Medulla oblongata (tissue), 1 donor: Measurements from ENCODE around the gene FRMD6.
A peak's percentile ranks its signal among the peaks of the same experiment; 100 is the strongest.
"Not testable (repeated sequence)": the region's sequence is repeated elsewhere in the genome, so short reads cannot be mapped to it uniquely, and the experiment has no call there.

ENCODE experiments used
- DNase-seq: peaks from one replicate; pipeline ENCODE4 v3.0.0-alpha.2; 2015; ENCODE audit errors: extremely low spot score

Gene FRMD6

DNA sequence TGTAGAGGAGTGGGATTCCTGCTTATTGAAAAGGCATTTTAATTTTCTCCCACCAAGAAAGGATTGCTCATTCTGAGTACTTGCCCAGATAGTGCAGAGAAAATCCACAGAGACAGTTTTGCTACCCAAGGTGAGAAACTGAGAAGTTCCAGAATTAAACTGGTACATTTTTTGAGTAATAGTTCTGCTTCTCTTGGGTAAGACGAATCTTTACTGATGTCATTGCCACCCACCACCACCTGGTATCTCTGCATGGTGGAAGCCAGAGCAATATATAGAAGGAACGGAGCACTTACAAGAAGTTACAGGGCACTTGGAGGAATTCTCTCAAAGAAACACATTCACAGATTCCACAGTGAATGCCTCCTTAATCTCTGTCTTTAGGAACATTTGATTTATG, 20.7 kb upstream of the FRMD6 start:
- DNase-seq = no peak

- DNase-seq = not testable (repeated sequence)
These were observed 18.4 kb upstream of the FRMD6 start for GRCh38 chr14:51633298-51633697.

- DNase-seq = no peak
These were observed 15.6 kb upstream of the FRMD6 start for GRCh38 chr14:51636109-51636508.

DNA sequence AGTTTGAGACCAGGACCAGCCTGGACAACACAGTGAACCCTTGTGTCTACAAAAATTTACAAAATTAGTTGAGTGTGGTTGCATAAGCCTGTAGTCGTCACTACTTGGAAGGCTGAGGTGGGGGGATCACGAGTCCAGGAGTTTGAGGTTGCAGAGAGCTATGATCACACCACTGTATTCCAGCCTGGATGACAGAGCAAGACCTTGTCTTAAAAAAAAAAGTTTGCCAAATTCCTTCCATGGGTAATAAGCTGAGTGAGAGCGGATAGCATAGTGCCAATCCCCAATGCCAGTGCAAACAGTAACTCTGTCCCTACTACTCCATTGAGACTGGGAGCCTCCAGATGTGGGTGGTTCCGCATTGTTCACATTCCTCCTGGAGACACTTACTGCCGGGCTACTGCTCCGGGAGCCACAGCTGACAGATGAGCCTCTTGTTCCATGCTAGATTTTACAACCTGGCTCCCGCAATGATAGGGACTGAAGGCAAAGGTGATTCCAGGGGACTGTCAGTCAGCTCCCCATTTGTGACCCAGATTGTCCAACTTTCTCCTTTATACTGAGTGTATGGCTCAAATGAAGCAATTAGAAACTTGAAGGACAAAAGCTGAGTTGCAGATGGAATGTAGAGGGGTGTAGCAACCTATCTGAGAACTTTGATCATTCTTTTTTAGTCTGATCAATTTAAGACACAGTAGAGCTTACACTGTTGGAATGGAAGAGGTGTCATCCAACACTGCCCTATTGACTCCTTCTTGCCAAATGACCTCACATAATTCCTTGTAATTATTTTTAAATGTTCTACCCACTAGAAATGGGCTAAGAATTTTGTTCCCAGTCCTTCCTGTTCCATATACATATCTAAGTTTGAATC, 13.4 kb upstream of the FRMD6 start:
- no peak for DNase-seq

GRCh38 chr14:51639668-51640316, 11.9 kb upstream of the FRMD6 start:
- DNase-seq = no peak

DNA sequence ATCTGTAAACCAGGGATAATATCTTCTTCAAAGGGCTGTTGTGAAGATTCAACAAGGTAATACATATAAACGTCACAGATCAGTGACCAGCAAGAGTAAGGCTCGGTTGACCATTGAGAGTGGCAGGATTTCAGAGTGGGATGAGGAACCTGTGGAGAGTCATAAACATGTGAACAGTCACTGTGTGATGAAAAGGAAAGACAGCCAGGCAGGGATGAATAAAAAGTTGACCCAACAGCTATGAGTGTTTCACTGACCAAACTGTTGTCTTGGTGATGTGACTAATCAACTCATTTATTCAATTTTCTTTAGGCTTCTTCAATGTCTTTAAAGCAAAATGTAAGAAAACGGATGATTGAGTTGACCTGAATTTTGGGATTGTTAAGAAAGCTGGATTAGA, 8.6 kb upstream of the FRMD6 start:
- DNase-seq = no peak

GRCh38 chr14:51644217-51644933, 7.3 kb upstream of the FRMD6 start:
- no peak for DNase-seq

DNA sequence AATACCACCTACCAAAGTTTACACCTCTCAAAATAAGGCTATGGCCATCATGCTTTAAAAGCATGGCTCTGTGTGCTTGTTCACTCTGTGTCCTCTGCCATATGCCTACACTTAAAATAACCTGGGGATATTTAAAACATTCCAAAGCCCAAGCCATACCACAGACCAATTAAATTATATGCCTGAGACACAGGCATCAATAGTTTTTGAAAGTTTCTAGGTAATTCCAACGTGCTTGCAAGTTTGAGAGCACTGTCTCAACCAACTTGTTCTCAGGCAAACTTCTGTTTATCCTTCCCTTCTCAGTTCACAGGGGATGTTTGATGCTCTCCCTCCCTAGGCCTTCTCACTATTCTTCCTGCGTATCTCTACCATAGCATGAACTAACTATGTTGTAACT, 3.4 kb upstream of the FRMD6 start:
- DNase-seq = no peak

GRCh38 chr14:51650716-51651387, 858 bp upstream of the FRMD6 start:
- DNase-seq = peak; percentile 28

DNA sequence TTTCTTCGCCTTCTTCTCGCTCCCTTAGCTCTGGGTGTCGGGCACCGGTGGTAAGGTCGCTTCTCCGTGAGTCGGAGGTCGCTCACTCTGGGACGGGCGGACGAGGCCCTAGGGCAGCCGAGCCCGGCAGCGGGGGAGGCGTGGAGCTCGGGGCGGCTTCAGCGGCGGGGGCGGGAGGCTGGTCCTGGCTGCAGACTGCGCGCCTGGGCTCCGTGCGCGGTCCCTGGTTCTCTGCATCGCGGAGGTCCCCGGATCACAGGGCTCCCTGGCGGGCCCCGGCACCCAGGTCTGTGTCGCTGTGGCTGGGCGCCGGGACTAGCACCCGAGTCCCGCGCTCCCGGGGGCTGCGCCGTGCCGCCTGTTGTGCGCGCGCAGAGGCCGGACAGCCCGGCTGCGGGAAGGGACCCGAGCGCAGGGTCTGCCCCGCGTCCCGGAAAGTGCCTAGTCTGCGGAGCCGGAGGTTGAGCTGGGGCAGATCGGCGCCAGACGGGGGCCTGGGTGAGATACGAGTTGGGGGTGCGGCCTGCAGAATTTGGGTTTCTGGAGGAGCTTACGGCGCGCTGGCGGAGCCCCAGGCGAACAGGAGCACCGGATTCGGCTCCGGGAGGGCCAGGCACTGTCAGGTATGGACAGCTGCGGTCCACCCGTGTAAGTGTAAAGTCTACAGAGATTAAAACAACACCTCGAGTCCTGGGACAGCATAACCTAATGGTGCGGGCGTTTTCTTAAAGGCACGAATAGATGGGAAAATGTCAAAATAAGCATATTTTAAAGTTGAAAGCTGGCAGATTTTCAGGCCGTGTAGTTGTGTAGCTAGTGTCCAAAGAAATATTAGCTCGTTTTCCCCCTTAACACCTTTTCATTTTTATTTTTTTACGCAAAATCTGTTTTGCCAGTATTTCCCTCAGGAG, 713 bp downstream of the FRMD6 start:
- DNase-seq = peak; percentile 35

DNA sequence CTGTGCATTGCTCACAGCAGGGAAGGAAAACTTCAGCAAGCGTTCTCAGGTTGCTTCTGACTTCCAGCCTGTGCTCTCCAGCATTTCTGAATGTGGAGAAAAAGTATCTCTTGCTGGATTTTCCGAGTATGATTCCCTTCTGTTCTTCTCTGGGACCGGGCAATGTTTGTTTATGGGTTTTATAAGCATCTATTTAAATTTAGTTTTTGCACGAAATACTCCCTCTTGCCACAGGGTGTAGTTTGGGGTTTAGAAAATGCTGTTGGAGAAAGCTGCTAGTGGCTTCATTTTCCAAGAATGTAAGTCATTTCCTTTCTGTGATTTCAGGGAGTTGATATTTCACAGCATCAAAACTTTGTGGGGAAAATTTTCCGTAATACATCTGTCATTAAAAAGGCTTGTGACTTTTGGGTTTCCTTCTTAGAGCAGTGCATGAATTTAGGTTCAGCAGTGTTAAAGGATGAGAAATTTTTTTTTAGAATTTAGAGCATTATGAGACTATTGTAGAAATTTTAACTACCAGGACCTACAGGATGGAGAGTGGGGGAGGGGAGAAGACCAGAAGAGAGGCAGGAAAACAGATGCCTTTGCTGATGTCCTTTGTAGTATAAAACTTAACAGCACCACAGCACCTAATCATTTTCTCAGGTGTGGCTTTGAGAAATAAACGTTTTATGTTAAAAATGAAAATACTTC, 1.5 kb downstream of the FRMD6 start:
- DNase-seq = peak; percentile 68

GRCh38 chr14:51653775-51654532, 2.2 kb downstream of the FRMD6 start:
- DNase-seq = no peak

DNA sequence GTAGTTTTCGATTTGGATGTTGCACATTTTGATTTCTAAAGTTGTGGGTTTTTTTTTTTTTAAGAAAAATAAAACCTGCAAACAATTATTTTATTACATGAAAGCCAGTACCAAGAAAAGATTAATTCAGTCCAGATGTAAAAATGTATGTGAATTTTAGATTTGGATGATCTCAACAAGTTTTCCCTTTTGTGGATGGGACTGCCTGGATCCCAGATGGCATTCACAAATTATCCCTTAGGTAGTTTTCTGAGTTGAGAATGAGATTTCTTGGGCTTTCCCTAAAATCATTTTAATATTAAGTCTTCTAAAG, 2.8 kb downstream of the FRMD6 start:
- DNase-seq = no peak

DNA sequence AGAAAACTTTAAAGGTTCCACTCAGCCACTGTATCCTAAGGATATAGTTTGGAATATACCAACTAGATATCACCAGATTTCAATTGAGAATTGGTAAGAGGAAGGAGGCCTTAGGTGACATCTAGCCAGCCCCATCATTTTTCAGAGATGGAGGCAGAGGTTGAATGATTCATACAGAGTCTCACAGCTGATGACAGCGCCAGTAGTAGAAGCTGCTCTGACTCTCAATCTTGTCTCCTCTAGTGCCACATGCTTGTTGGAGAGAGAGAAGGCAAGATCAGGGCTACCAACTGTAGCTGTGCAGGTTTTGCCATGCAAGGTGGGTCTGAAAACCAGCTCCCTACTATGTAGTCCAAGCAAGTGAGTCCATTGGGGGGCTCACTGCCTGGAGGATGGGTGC, 6.1 kb downstream of the FRMD6 start:
- no peak for DNase-seq

DNA sequence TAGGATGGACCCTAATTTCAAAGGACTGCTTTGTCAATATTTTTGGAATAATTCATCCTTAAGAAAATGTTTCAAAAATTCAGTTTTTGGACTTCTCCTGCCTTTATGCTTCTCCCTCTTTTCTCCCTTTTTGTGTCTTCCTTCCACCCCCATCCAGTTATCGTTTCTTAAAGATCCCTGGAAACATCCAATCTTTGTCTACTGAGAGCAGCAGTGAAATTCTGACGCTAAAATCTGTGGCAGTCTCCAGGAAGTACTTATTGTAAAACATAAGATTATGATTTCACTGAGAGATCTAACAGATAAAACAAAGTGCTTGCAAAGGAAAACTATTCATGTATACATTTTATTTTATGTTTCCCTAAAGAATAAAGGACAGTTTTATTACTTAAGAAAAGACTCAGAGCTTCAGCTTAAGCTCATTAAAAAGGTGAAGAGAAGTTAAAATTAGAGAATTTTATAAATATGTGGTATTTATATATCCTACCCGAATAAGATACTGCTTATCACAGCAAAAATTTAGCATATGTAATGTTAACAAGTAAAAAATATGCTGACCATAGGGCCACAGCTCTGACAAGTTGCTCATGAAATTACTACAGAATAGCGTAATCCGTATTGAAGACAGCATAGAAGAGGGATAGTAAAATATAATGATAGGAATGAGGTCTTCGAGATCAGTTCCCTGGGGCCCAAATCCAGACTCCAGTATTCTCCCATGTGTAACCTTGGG, 6.9 kb downstream of the FRMD6 start:
- DNase-seq = no peak

DNA sequence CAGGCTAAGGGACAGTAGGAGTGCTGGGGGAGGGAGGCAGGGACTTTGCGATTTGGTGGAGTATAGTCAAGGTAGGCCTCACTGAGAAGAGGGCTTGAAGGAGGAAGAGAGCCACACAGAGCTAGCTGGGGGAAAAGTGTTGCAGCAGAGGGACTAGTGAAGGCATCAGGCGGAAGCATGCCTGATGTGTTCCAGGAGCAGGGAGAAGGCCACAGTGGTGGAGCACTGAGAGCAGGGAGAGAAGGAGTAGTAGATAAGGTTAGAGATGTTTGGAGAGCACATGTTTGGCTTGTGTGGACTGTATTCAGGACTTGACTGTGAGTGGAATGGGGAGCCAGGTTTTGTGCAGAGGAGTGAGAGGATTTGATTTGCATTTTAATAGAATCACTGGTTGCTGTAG, 9.0 kb downstream of the FRMD6 start:
- no peak for DNase-seq

GRCh38 chr14:51661504-51661903, 9.8 kb downstream of the FRMD6 start:
- no peak for DNase-seq

DNA sequence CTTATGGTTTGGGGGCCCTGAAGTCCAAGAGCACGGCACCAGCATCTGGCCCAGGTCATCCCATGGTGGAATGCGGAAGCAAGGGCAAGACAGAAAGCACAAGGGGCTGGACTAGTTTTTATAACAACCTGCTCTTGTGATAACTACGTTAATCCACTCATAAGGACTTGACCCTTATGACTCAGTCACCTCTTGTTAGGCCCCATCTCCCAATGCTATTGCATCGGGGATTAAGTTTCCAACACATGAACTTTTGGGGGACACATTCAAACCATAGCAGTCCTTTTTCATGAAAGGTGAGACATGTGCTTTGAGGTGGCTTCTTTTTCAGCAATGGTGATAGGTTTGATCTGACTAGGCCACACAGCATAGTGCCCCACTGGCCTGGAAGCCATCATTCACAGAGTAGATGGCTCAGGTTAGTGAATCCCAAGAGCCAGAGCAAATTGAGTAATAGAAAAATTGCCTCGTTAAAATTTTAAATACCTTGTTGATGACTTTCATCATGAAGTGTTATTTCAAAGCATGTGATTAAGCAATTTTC, 12.1 kb downstream of the FRMD6 start:
- no peak for DNase-seq

GRCh38 chr14:51666070-51666469, 14.4 kb downstream of the FRMD6 start:
- DNase-seq = no peak
